Sigmoid colon (tissue), 7 donors: ENCODE data around the gene SEMA4B. TPM values are rescaled to one million over a fixed set of nuclear protein-coding genes. Genes with fewer than 3 reads are reported as not detected.

Source experiments
- DNase-seq: peaks from one replicate; pipeline ENCODE4 v3.0.0-alpha.2; 2019
- H3K27ac ChIP-seq, 4 donors: fragments of 200-600 bp; sonication (generic); one replicate each; pipeline ENCODE4 v1.5.1; 2016 to 2019; ENCODE audit warnings: mild to moderate bottlenecking in 1 of 4
- H3K27me3 ChIP-seq, 3 donors: fragments of 200-600 bp; sonication (generic); one replicate each; pipeline ENCODE4 v1.5.1; 2019; ENCODE audit warnings: mild to moderate bottlenecking in 1 of 3
- H3K36me3 ChIP-seq, 4 donors: fragments of 200-600 bp; sonication (generic); one replicate each; pipeline ENCODE4 v1.5.1; 2016 to 2019
- H3K4me1 ChIP-seq, 4 donors: fragments of 200-600 bp; sonication (generic); one replicate each; pipeline ENCODE4 v1.5.1; 2017 to 2019
- H3K4me3 ChIP-seq, 4 donors: fragments of 200-600 bp; sonication (generic); one replicate each; pipeline ENCODE4 v1.5.1; 2017 to 2019; ENCODE audit warnings: mild to moderate bottlenecking in 2 of 4, moderate library complexity in 1 of 4
- H3K9me3 ChIP-seq, 4 donors: fragments of 200-600 bp in 3 of 4; sonication (generic) in 3 of 4; one replicate each; pipeline versions ENCODE4 v1.5.1 to v1.6.1; 2013 to 2019
- CTCF ChIP-seq, 4 experiments: fragments of 450-650 bp in 3 of 4; fragments of 200-600 bp in 1 of 4; IDR thresholded peaks; one replicate each; pipeline ENCODE4 v1.5.1; 2016 to 2019; ENCODE audit warnings: antibody characterized with exemption in 4 of 4, mild to moderate bottlenecking in 3 of 4, moderate library complexity in 2 of 4
- EP300 ChIP-seq, 4 donors: sonication (generic); formaldehyde crosslinking; IDR thresholded peaks; one replicate each; pipeline ENCODE4 v1.6.1; 2017; ENCODE audit warnings: antibody characterized with exemption in 4 of 4
- POLR2A ChIP-seq, 2 donors: fragments of 450-650 bp; IDR thresholded peaks; one replicate each; pipeline ENCODE4 v1.6.1; 2016; ENCODE audit warnings: antibody characterized with exemption in 2 of 2, mild to moderate bottlenecking in 2 of 2, moderate library complexity in 2 of 2
- POLR2AphosphoS5 ChIP-seq, 4 donors: sonication (generic); formaldehyde crosslinking; IDR thresholded peaks; one replicate each; pipeline ENCODE4 v1.6.1; 2017; ENCODE audit warnings: antibody characterized with exemption in 4 of 4
- WGBS, 2 donors: extraction: QIAGEN DNeasy Blood & Tissue Kit; methylation state at CpG; one replicate each; pipeline ENCODE4 v1.1.7; 2013; 5-methylcytosine and 5-hydroxymethylcytosine counted together
- intact Hi-C: fragments of 100-400 bp; cut with DNase I; formaldehyde crosslinking; loops from one replicate; pipeline ENCODE4 v1.15.1; 2023
- polyA plus RNA-seq, 3 donors: library from polyadenylated mRNA; stranded (reverse); fragments of 200-250 nt; gene quantifications; one replicate each; pipeline ENCODE4 v1.2.3, GENCODE V29; 2013
- total RNA-seq, 4 donors: library from RNA; depleted of rRNA; stranded (reverse); fragments of >200 nt; gene quantifications; one replicate each; pipeline ENCODE4 v1.1.0, GENCODE V29; 2016
- donor health status: healthy with polysubstance abuse.
- donor health status: Bipolar disorder and iron deficiency.
- donor health status: healthy.

SEMA4B gene
- total and polyA plus RNA-seq, 7 donors: 10.6 to 94.5 (median 50.7) TPM

DNA sequence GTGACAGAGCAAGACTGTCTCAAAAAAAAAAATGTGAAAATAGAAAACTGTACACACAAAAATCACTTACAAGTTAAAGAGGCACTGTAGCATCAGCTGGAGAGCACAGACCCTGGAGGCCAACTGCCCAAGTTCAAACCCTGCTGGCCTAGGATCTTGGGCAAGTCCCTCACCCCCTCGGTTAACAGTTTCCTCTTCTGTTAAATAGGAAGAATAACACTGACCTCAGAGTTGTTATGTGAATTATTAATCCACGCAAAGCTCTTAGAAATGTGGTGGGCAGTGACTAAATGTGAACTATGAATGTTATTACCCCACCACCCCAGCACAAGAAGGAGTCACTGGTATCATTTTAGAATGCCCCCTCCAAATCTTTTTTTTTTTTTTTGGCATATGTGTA lies 21.4 kb downstream of the SEMA4B start:
- Histone ChIP-seq H3K4me3 (no peak overlapping the region), H3K9me3 (no peaks in the 10 kb centered on the region), H3K27me3 (no peaks in the 10 kb centered on the region), H3K27ac (no peak overlapping the region), H3K4me1 (peaks cover 0 to 36% (median 16%) of the 10 kb centered on the region in 4 donors), H3K36me3 (peaks cover 43 to 79% (median 47%) of the 10 kb centered on the region in 4 donors)
- 78 to 88% methylated on average over 2 of the region's 2 CpGs for WGBS, 2 donors
- intact Hi-C loops: loop anchor here (10.0 kb wide), 1 partner anchor 218 kb away; the partner anchor contains the start of gene ZNF710
- no peak for DNase-seq
- TF ChIP-seq POLR2AphosphoS5 (IDR thresholded peaks at IDR 0.05): no peak
- no peak for TF ChIP-seq EP300 (IDR thresholded peaks at IDR 0.05)
- TF ChIP-seq CTCF (IDR thresholded peaks at IDR 0.05): no peak
- no peak for TF ChIP-seq POLR2A (IDR thresholded peaks at IDR 0.05)

DNA sequence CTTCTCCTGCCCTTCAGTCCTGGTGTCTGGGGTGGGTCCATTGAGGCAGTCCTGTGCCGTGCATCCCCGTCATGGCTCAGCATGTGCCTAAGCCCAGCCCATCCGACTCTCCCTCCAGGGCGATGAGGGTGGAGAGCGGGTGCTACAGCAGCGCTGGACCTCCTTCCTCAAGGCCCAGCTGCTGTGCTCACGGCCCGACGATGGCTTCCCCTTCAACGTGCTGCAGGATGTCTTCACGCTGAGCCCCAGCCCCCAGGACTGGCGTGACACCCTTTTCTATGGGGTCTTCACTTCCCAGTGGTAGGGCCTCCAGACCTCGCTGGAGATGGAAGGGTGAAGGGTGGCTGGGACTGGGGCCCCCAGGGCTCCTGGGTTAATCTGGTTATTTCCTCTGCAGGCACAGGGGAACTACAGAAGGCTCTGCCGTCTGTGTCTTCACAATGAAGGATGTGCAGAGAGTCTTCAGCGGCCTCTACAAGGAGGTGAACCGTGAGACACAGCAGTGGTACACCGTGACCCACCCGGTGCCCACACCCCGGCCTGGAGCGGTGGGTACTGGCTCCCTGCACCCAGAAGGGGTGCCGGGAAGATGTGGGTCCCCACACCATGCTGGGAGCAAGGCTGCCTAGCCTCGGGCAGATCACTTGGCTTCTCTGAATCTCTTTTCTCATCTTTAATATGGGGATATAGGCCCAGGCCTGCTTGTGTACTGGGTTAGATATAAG lies 22.5 kb downstream of the SEMA4B start:
- no peak for DNase-seq
- Histone ChIP-seq H3K9me3 (no peaks in the 10 kb centered on the region), H3K27ac (peak overlapping the region in 1 of 4 donors; percentile 24), H3K4me1 (peaks cover 0 to 46% (median 23%) of the 10 kb centered on the region in 4 donors), H3K27me3 (no peaks in the 10 kb centered on the region), H3K4me3 (no peak overlapping the region), H3K36me3 (peaks cover 44 to 80% (median 52%) of the 10 kb centered on the region in 4 donors)
- intact Hi-C loops: loop anchor here (10.0 kb wide), 1 partner anchor 219 kb away; the partner anchor contains the start of gene ZNF710
- WGBS, 2 donors: 95 to 96% methylated on average over 22 of the region's 22 CpGs
- no peak for TF ChIP-seq CTCF (IDR thresholded peaks at IDR 0.05)
- TF ChIP-seq POLR2AphosphoS5 (IDR thresholded peaks at IDR 0.05): no peak
- TF ChIP-seq POLR2A (IDR thresholded peaks at IDR 0.05): no peak

DNA sequence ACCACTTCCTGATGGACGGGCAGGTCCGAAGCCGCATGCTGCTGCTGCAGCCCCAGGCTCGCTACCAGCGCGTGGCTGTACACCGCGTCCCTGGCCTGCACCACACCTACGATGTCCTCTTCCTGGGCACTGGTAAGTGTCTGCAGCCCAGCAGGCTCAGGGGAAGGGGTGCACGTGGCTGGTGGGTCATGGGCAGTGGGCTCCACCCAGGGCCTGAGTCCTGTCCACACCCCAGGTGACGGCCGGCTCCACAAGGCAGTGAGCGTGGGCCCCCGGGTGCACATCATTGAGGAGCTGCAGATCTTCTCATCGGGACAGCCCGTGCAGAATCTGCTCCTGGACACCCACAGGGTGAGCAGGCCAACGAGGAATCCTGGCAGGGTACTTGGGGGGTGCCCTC lies 23.9 kb downstream of the SEMA4B start:
- H3K36me3 ChIP-seq: peaks cover 51 to 95% (median 58%) of the 10 kb centered on the region in 4 donors
- no peak for TF ChIP-seq POLR2A (IDR thresholded peaks at IDR 0.05)
- TF ChIP-seq CTCF (IDR thresholded peaks at IDR 0.05): no peak
- TF ChIP-seq POLR2AphosphoS5 (IDR thresholded peaks at IDR 0.05): no peak
- TF ChIP-seq EP300 (IDR thresholded peaks at IDR 0.05): no peak
- WGBS, 2 donors: 94 to 96% methylated on average over 17 of the region's 17 CpGs
- no peak for DNase-seq
- no peak overlapping the region for H3K27ac ChIP-seq
- H3K4me3 ChIP-seq: no peak overlapping the region
- no peaks in the 10 kb centered on the region for H3K27me3 ChIP-seq
- no peaks in the 10 kb centered on the region for H3K9me3 ChIP-seq
- peaks cover 0 to 49% (median 25%) of the 10 kb centered on the region in 4 donors for H3K4me1 ChIP-seq
- intact Hi-C loops: loop anchor here (10.0 kb wide), 1 partner anchor 220 kb away; the partner anchor contains the start of gene ZNF710

DNA sequence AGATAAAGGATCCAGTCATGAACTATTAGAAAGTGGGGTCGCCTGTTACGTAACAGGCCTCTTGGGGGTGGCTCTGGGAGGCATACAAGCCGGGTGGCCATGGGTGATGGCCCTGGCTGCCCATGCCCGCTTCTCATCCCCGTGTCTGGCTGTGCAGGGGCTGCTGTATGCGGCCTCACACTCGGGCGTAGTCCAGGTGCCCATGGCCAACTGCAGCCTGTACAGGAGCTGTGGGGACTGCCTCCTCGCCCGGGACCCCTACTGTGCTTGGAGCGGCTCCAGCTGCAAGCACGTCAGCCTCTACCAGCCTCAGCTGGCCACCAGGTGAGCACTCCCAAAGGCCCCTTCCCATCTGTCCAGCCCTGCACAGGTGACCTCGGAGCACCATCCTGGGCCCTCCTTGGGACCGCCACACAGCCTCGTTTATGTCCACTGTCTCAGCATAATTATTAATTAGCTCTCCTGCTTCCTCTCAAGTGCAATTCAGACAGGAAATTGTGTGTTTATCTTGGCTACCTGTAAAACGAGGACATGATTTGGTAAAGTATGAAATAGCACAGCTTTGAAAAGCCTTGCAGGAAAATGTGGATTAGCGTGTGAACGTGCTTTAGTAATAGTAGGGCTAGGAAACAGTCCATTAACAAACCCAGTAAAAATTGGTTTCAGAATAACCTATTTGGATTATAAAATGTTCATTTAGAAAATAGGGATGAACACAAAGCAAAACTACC lies 24.5 kb downstream of the SEMA4B start:
- 88 to 89% methylated on average over 18 of the region's 18 CpGs for WGBS, 2 donors
- Histone ChIP-seq H3K4me3 (no peak overlapping the region), H3K27ac (no peak overlapping the region), H3K4me1 (peaks cover 0 to 52% (median 30%) of the 10 kb centered on the region in 4 donors), H3K27me3 (no peaks in the 10 kb centered on the region), H3K36me3 (peaks cover 51 to 98% (median 62%) of the 10 kb centered on the region in 4 donors), H3K9me3 (no peaks in the 10 kb centered on the region)
- DNase-seq: no peak
- no peak for TF ChIP-seq EP300 (IDR thresholded peaks at IDR 0.05)
- TF ChIP-seq POLR2A (IDR thresholded peaks at IDR 0.05): no peak
- TF ChIP-seq POLR2AphosphoS5 (IDR thresholded peaks at IDR 0.05): no peak
- TF ChIP-seq CTCF (IDR thresholded peaks at IDR 0.05): no peak
- intact Hi-C loops: loop anchor here (10.0 kb wide), 1 partner anchor 221 kb away; the partner anchor contains the start of gene ZNF710
